8988T (cell line): ENCODE data around the gene PNKD.

Experiments
- DNase-seq: peaks from one replicate; pipeline ENCODE4 v3.0.0; 2011

PNKD gene

GRCh38 chr2:218273908-218274249 is 3.6 kb downstream of the PNKD start:
- no peak for DNase-seq

- DNase-seq, result no peak
Measured at GRCh38 chr2:218274586-218274985, 4.3 kb downstream of the PNKD start.

- DNase-seq, result no peak
Measured at GRCh38 chr2:218275371-218276072, 5.2 kb downstream of the PNKD start.

GRCh38 chr2:218276986-218277755 is 6.9 kb downstream of the PNKD start:
- DNase-seq, result no peak

- DNase-seq, result no peak
Measured at GRCh38 chr2:218277921-218278320, 7.6 kb downstream of the PNKD start.

- DNase-seq, result no peak
Measured at GRCh38 chr2:218278531-218279360, 8.4 kb downstream of the PNKD start.

- no peak for DNase-seq
Measured at GRCh38 chr2:218280260-218280870, 10.0 kb downstream of the PNKD start.

- DNase-seq, result no peak
Measured at GRCh38 chr2:218281449-218281848, 11.1 kb downstream of the PNKD start.

GRCh38 chr2:218282173-218282991 is 12.1 kb downstream of the PNKD start:
- no peak for DNase-seq

GRCh38 chr2:218284106-218284811 is 13.9 kb downstream of the PNKD start:
- DNase-seq, result peak; percentile 6

- peak; percentile 5 for DNase-seq
Measured at GRCh38 chr2:218285604-218286003, 15.3 kb downstream of the PNKD start.

- DNase-seq, result peak; percentile 89
Measured at GRCh38 chr2:218286570-218287459, 16.5 kb downstream of the PNKD start.

- no peak for DNase-seq
Measured at GRCh38 chr2:218289639-218290315, 19.5 kb downstream of the PNKD start.

- no peak for DNase-seq
Measured at GRCh38 chr2:218290316-218291261, 20.3 kb downstream of the PNKD start.

GRCh38 chr2:218291318-218292047 is 21.2 kb downstream of the PNKD start:
- DNase-seq, result no peak

GRCh38 chr2:218292048-218293014 is 22.0 kb downstream of the PNKD start, which contains the start of gene TMBIM1:
Gene TMBIM1 (minus strand): TSS chr2:218292503. CDS start chr2:218282141, 10,362 bp downstream.
- DNase-seq, result peak; percentile 97
